ENCODE results near the gene HDGF. TPM values are rescaled to one million over a fixed set of nuclear protein-coding genes. Genes with fewer than 3 reads are reported as not detected.

HDGF gene
- 100 to 1,000 TPM; 198 to 243 TPM for total RNA-seq
- long read RNA-seq, transcript HDGF-201 (6 exons, 2,380 nt) = major isoform, 165 of 235 reads
- long read RNA-seq, transcript HDGF-202 (6 exons, 960 nt) = minor isoform, 5 of 235 reads
- long read RNA-seq, partial matches to known transcripts = 59 of 235 reads
- long read RNA-seq, other reads (novel, unspliced or antisense) = 5 of 235 reads

DNA sequence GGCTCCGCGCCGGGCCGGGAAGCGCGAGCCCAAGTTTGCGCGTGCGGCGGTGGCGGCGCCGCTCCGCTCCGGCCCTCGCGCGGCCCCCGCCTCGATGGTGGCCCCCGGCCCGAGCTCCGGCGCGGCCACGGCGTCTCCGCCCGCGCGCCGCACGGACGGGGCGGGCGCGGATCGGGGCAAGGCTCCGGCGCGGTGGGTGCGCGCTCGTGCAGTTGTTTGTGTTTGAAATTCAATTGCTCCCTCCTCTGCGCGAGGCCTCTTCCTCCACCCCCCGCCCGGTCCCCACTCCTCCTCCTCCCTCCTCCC, at the start of gene HDGF:
Gene HDGF (minus strand): TSS at position 225 of the 306 bp plus-strand sequence. CDS start 246 bp downstream, outside the sequence.
- DNase-seq (no peak), ATAC-seq (no peak)
- intact Hi-C loops (cut with DNase I, micrococcal nuclease) = no loop called here

GRCh38 chr1:156797212-156797871, 45.9 kb upstream of the HDGF start:
- intact Hi-C loops (cut with DNase I, micrococcal nuclease) = loop anchor here in 1 of 2 donors (10.0 kb wide), 1 partner anchor 67 kb away; the partner anchor contains the start of gene NTRK1
- ATAC-seq = peak; percentile 86
- DNase-seq = peak in 1 of 2 donors; percentile 55

DNA sequence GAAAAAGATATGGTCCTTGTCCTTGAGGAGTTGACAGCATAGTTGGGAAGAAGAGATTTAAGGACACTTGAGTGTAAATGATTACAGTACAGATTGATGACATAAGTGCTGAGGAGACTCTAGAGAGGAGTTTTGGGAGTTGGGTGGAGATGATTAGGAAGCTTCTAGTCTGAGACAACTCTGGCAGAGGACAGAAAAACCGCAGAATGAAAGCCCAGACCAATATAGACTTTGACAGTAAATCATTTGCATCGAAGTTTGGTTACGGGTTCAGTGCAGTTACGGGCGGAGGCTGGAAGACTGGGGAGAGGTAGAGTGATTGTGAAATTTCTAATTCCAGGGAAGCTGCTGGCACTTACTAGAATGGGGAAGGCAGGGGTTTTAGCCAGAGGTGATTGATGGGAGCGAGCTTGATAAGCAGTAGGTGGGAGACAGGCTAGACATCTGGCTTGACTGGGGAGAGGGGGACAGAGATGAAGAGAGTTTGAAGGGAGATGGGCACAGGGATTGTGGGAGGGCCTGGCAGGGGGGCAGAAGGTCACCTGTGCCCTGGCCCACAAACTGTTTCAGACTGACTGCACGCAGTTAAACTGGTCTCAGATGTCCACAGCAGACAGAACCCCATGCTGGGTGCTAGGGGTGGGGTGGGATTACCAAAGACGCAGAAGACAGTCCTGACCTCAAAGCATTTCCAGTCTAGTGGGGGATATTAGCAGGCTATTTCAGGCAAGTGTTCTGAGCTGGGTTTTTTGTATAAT, 45.0 kb upstream of the HDGF start:
- intact Hi-C loops (cut with DNase I, micrococcal nuclease) = loop anchor here in 1 of 2 donors (10.0 kb wide), 1 partner anchor 68 kb away; the partner anchor contains the start of gene NTRK1
- DNase-seq (no peak), ATAC-seq (peak; percentile 13)

DNA sequence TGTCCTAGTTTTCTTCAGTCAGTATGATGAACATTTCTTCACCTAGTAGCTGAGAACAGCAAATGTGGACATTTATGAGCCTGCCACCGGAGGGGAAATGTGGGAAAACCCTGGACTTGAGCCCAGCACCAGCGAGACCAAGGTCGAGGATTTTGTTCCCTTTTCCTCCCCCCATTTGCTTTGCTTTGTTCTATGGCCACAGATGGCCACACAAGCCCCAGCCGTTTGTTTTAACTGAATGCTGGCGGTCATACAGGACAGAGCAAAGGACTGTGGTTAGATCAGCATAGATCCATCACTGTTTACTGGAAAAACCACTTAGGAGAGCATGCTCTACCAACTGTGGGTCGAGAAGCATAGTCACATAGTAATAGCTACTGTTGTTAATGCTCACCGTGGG, 44.3 kb upstream of the HDGF start:
- ATAC-seq (no peak), DNase-seq (no peak)
- intact Hi-C loops (cut with DNase I, micrococcal nuclease) = loop anchor here in 1 of 2 donors (10.0 kb wide), 1 partner anchor 69 kb away; the partner anchor contains the start of gene NTRK1

- ATAC-seq (no peak), DNase-seq (no peak)
- intact Hi-C loops (cut with DNase I, micrococcal nuclease) = loop anchor here in 1 of 2 donors (10.0 kb wide), 1 partner anchor 69 kb away; the partner anchor contains the start of gene NTRK1
These were observed 43.9 kb upstream of the HDGF start for GRCh38 chr1:156795374-156795733.

- intact Hi-C loops (cut with DNase I, micrococcal nuclease) = loop anchor here in 1 of 2 donors (10.0 kb wide), 1 partner anchor 70 kb away; the partner anchor contains the start of gene NTRK1
- no peak for ATAC-seq
- DNase-seq = no peak
These were observed 43.3 kb upstream of the HDGF start for GRCh38 chr1:156794506-156795373.

DNA sequence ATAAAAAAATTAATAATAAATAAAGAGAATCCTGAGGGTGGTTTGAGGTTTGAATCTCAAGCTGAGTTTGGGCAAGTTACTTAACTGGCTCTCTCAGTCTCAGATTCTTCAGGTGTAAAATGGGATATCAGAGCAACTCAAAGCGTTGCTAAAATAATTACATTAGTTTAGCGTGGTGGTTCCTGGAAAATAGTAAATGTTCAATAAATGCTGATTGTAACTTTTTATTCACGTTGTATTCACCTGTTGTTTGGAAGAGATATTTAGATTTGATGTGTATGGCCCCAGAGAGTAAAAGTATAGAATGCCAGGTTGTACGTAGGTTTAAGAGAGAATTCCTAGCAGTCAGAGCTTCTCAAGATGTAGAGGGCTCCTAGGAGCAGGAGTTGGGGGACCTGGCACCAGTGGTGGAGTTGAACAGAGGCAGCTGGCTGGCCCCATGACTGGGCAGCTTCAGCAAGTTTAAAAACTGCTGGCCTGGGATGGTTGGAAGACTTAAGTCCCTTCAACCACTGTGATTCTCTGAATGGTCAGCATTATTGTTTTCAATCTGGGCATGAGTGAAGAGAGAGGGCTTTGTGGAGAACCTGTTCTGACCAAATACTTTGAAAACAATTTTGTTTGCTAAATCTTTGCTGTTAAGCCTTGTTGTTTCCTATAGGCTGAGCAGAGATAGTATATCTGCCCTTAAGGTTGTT, 38.3 kb upstream of the HDGF start:
- ATAC-seq (no peak), DNase-seq (no peak)
- intact Hi-C loops (cut with DNase I, micrococcal nuclease) = loop anchor here in 1 of 2 donors (10.0 kb wide), 1 partner anchor 75 kb away; the partner anchor contains the start of gene NTRK1

DNA sequence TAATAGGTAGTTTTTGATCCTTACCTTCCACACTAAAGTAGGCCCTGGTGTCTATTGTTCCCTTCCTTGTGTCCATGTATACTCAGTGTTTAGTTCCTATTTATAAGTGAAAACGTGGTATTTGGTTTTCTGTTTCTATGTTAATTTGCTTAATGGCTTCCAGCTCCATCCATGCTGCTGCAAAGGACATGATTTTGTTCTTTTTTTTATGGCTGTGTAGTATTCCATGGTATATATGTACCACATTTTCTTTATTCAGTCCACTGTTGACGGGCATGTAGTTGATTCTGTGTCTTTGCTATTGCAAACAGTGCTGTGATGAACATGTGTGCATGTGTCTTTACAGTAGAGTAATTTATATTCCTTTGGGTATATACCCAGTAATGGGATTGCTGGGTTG, 36.7 kb upstream of the HDGF start:
- intact Hi-C loops (cut with DNase I, micrococcal nuclease) = no loop called here
- ATAC-seq (no peak), DNase-seq (no peak)

- no peak for DNase-seq
- intact Hi-C loops (cut with DNase I, micrococcal nuclease) = no loop called here
- ATAC-seq = no peak
These were observed 35.2 kb upstream of the HDGF start for GRCh38 chr1:156786640-156787039.

GRCh38 chr1:156785458-156785857, 34.0 kb upstream of the HDGF start:
- no peak for DNase-seq
- intact Hi-C loops (cut with DNase I, micrococcal nuclease) = no loop called here
- no peak for ATAC-seq

GRCh38 chr1:156781585-156782186, 30.2 kb upstream of the HDGF start:
- no peak for DNase-seq
- intact Hi-C loops (cut with DNase I, micrococcal nuclease) = no loop called here
- ATAC-seq = no peak

GRCh38 chr1:156777573-156777972, 26.1 kb upstream of the HDGF start:
- intact Hi-C loops (cut with DNase I, micrococcal nuclease) = no loop called here
- ATAC-seq (no peak), DNase-seq (no peak)

GRCh38 chr1:156776942-156777341, 25.5 kb upstream of the HDGF start:
- no peak for DNase-seq
- intact Hi-C loops (cut with DNase I, micrococcal nuclease) = no loop called here
- ATAC-seq = no peak

DNA sequence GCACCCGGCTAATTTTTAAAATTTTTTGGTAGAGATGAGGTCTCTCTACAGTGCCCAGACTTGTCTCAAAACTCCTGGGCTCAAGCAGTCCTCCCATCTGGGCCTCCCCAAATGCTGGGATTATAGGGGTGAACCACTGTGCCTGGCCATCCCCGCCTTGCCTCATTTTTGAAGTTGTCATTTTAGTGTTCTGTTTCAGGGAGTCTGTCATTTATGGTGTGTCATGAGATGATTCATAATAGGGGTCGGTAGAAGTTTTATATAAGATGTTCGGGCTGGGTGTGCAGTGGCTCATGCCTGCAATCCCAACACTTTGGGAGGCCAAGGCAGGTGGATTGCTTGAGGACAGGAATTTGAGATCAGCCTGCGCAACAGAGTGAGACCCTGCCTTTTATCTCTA, 24.3 kb upstream of the HDGF start:
- DNase-seq = no peak
- intact Hi-C loops (cut with DNase I, micrococcal nuclease) = no loop called here
- ATAC-seq = no peak

DNA sequence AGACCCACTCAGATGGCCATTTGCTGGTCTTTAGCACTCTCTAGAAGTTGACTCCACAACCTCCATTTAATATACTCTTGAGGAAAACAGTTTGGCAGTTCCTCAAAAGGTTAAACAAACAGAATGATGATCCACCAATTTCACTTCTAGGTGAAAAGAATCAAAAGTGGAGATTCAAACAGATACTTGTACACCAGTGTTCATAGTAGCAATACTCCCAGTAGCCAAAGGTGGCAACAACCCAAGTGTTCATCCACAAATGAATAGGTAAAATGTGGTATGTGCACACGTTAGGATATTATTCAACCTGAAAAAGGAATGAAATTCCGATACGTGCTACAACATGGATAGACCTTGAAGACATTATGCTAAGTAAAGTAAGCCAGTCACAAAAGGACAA, 22.1 kb upstream of the HDGF start:
- intact Hi-C loops (cut with DNase I, micrococcal nuclease) = no loop called here
- ATAC-seq (no peak), DNase-seq (no peak)

DNA sequence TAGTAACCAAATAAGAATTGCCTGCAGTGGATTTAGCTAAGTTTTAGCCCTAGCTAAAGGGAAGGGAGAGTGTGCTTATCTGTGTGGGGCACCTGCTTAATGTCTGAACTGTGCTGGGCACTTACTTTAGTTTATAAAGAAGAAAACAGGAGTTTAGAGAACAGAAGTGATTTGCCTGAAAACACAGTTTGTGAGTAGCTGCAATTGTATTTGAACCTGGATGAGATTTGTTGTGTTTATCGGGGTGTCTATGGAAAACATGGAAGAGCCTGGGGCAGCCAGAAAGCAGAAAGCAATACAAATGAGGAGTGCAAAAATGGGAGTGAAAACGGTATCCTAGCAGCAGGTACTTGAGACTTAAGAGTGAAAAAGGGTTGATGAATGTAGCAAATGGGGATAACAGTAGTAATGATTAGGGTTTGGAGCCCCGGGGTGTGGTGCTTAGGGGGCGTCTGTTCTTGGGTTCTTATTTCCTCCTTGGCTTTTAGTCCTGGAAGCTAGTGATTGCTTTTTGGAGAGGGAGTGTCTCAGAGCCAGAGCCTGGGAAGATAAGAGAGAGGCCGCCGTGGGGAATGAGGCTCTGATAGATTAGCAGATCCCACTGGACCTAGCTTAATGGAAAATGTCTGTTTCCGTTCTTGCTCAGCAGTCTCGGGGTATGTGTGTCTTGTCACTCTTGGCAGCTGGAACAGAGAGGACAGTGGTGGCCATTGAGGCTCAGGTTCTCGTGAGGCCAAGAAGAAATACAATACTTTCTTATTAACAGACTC, 21.4 kb upstream of the HDGF start:
- ATAC-seq (no peak), DNase-seq (no peak)
- intact Hi-C loops (cut with DNase I, micrococcal nuclease) = no loop called here

- ATAC-seq (no peak), DNase-seq (no peak)
- intact Hi-C loops (cut with DNase I, micrococcal nuclease) = no loop called here
These were observed 20.7 kb upstream of the HDGF start for GRCh38 chr1:156772222-156772621.

All from left colon (tissue), 2 donors.